ENCODE results near the gene TBCK.

The TBCK gene

GRCh38 chr4:106105697-106106096, 210.3 kb downstream of the TBCK start:
- H3K27me3 ChIP-seq: no peaks in the 10 kb centered on the region
- peaks cover 9% of the 10 kb centered on the region for H3K9me3 ChIP-seq
- no peaks in the 10 kb centered on the region for H3K36me3 ChIP-seq
- no peaks in the 10 kb centered on the region for H3K4me1 ChIP-seq (ENCODE audit: control insufficient read depth in 1 of 2, insufficient read depth in 1 of 2, low read depth in 1 of 2, low read length in 1 of 2)
- TF ChIP-seq, protein P1, sequence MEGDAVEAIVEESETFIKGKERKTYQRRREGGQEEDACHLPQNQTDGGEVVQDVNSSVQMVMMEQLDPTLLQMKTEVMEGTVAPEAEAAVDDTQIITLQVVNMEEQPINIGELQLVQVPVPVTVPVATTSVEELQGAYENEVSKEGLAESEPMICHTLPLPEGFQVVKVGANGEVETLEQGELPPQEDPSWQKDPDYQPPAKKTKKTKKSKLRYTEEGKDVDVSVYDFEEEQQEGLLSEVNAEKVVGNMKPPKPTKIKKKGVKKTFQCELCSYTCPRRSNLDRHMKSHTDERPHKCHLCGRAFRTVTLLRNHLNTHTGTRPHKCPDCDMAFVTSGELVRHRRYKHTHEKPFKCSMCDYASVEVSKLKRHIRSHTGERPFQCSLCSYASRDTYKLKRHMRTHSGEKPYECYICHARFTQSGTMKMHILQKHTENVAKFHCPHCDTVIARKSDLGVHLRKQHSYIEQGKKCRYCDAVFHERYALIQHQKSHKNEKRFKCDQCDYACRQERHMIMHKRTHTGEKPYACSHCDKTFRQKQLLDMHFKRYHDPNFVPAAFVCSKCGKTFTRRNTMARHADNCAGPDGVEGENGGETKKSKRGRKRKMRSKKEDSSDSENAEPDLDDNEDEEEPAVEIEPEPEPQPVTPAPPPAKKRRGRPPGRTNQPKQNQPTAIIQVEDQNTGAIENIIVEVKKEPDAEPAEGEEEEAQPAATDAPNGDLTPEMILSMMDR (IDR thresholded peaks at IDR 0.05): no peak
- H3K4me3 ChIP-seq (ENCODE audit: low read depth in 1 of 2, low read length in 1 of 2): no peak overlapping the region
- H3K27ac ChIP-seq: no peak overlapping the region

DNA sequence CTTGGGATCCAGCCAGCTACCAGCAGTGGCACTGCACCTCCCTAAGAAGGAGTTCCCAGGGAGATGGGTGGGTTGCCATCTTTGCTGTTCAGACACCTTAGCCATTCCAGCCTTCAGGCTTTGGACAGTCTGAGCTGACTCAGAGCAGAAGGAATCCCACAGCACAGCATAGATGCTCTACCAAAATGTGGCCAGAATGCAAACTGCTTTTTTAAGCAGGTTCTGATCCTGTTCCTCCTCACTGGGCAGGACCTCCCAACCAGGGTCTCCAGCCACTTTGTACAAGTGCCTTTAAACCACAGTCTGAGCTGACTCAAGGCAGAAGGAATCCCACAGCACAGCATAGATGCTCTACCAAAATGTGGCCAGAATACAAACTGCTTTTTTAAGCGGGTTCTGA, 211.7 kb downstream of the TBCK start:
- Histone ChIP-seq H3K4me3 (ENCODE audit: low read depth in 1 of 2, low read length in 1 of 2) (no peak overlapping the region), H3K4me1 (ENCODE audit: control insufficient read depth in 1 of 2, insufficient read depth in 1 of 2, low read depth in 1 of 2, low read length in 1 of 2) (no peaks in the 10 kb centered on the region), H3K9me3 (no peaks in the 10 kb centered on the region), H3K27ac (no peak overlapping the region), H3K27me3 (no peaks in the 10 kb centered on the region), H3K36me3 (no peaks in the 10 kb centered on the region)
- TF ChIP-seq, protein P1 (IDR thresholded peaks at IDR 0.05): no peak

DNA sequence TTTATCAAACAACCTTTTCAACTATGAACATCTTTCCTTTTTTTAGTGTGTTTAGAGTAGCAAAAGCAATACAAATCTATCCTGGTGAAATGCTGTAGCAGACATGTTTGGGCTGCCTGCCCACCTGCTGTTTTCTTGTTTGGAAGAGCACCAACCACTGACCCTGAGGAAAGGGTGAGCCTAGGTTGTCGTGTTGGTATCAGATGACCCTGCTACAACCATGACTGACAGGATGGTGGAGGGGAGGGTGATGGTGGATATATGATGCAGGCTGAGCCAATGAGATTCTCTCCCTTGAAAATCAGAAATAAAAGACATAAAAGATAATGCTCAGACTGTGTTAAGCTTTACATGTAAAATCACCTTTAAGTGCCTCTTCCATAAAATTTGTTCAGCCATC, 219.6 kb downstream of the TBCK start:
- H3K4me1 ChIP-seq (ENCODE audit: control insufficient read depth in 1 of 2, insufficient read depth in 1 of 2, low read depth in 1 of 2, low read length in 1 of 2): no peaks in the 10 kb centered on the region
- no peaks in the 10 kb centered on the region for H3K9me3 ChIP-seq
- no peak overlapping the region for H3K27ac ChIP-seq
- TF ChIP-seq, protein P1 (IDR thresholded peaks at IDR 0.05): no peak
- H3K4me3 ChIP-seq (ENCODE audit: low read depth in 1 of 2, low read length in 1 of 2): no peak overlapping the region
- H3K27me3 ChIP-seq: no peaks in the 10 kb centered on the region
- H3K36me3 ChIP-seq: no peaks in the 10 kb centered on the region

DNA sequence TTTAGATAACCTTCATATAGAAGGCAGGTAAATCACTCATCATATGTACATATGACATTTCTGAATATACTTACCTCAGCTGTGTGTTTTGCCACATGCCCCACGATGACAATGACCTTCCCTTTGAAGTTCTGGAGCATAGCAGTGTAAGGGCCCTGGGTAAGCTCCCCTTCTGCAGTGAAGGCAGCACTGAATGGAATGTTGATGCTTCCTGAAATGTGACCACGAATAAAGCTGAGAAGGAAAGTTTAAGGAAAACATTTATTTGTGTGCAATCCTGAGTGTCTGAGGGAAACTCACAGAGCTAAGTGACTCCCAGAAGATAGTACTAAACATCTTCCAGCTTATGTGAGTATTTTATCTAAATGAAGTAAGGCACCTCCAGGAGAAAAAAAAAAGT, 220.6 kb downstream of the TBCK start:
- no peaks in the 10 kb centered on the region for H3K36me3 ChIP-seq
- no peaks in the 10 kb centered on the region for H3K9me3 ChIP-seq
- TF ChIP-seq, protein P1 (IDR thresholded peaks at IDR 0.05): no peak
- no peaks in the 10 kb centered on the region for H3K27me3 ChIP-seq
- no peak overlapping the region for H3K4me3 ChIP-seq (ENCODE audit: low read depth in 1 of 2, low read length in 1 of 2)
- no peaks in the 10 kb centered on the region for H3K4me1 ChIP-seq (ENCODE audit: control insufficient read depth in 1 of 2, insufficient read depth in 1 of 2, low read depth in 1 of 2, low read length in 1 of 2)
- no peak overlapping the region for H3K27ac ChIP-seq

DNA sequence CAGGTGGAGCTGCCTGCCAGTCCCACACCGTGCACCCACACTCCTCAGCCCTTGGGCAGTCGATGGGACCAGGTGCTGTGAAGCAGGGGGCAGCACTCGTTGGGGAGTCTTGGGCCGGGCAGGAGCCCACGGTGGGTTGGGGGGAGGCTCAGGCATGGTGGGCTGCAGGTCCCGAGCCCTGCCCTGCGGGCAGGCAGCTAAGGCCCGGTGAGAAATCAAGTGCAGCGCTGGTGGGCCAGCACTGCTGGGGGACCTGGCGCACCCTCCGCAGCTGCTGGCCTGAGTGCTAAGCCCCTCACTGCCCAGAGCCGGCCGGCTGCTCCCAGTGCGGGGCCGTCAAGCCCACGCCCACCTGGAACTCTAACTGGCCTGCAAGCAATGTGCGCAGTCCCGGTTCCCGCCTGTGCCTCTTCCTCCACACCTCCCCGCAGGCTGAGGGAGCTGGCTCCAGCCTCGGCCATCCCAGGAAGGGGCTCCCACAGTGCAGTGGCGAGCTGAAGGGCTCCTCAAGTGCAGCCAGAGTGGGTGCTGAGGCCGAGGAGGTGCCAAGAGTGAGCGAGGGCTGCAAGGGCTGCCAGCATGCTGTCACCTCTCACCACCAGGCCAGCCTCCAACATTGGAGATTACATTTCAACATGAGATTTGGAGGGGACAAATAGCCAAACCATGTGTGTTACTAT, 223.5 kb downstream of the TBCK start:
- Histone ChIP-seq H3K27me3 (no peaks in the 10 kb centered on the region), H3K4me1 (ENCODE audit: control insufficient read depth in 1 of 2, insufficient read depth in 1 of 2, low read depth in 1 of 2, low read length in 1 of 2) (no peaks in the 10 kb centered on the region), H3K36me3 (no peaks in the 10 kb centered on the region), H3K4me3 (ENCODE audit: low read depth in 1 of 2, low read length in 1 of 2) (no peak overlapping the region), H3K27ac (no peak overlapping the region), H3K9me3 (no peaks in the 10 kb centered on the region)
- TF ChIP-seq, protein P1 (IDR thresholded peaks at IDR 0.05): no peak
